ENCODE measurements around the gene XPC.
A peak's percentile ranks its signal among the peaks of the same experiment; 100 is the strongest.

The XPC gene

DNA sequence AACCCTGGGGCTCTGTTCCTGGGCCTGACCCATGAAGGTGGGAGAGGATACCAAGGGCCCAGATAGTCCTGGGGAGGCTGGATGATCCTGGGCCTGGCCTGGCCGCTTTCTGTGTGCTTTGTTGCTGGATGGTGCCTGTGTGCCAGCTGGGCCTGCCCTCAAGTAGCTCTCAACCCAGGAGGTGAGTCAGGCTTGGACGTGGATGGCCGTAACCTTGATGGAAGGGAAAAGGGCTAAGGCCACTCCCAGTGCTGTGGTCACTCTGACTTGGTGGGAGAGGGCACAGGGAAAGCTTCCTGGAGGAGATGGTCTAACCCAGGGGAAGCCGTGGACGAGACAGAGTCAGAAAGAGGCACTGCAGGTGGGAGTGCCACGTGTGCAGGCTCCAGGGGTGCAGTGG lies 44.1 kb downstream of the XPC start:
- Histone ChIP-seq H3K4me3 (ENCODE audit: low read depth, low read length) (no peak overlapping the region), H3K27ac (ENCODE audit: extremely low read depth, low read depth, low read length) (no peak overlapping the region), H3K9me3 (ENCODE audit: control insufficient read depth, insufficient read depth, low read depth, low read length) (no peaks in the 10 kb centered on the region), H3K4me1 (ENCODE audit: control insufficient read depth, insufficient read depth, low read length) (no peaks in the 10 kb centered on the region), H3K36me3 (ENCODE audit: control insufficient read depth in 2 of 2, insufficient read depth in 1 of 2, low read length in 2 of 2) (peaks cover 18 to 98% of the 10 kb centered on the region in 2 experiments)
- POLR2A ChIA-PET = interaction anchor here (1.5 to 5.4 kb wide), 2 partner anchors 9 to 10 kb away, joined by 5 to 20 read pairs; partner anchors contain the start of genes CHCHD4 and TMEM43
- CTCF ChIA-PET = no interaction called here
- TF ChIP-seq ZNF521 (tag by site-specific recombination; IDR thresholded peaks at IDR 0.05) (no peak), GLIS2 (tag by site-specific recombination; IDR thresholded peaks at IDR 0.05) (0 out of 2 replicates have a peak, but pooled peaks have one; percentile 7)

DNA sequence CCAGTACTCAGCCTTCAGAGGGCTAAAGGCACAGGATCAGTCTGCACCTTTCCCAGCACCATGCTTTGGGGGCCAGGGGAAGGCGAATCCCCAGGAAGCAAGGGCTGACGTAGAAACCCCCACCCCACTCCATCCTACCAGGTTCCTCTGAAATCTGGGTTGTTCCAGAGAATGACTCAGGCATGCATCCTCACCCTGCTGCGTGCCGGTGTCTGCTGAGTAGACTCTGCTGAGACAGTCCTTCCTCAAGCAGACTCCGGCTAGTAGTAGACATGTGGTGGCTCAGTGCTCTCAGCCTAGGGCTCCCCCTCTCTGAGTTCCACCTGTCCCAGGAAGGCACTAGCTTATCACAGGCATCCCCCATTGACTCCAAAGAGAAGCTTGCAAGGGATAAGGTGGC lies 44.5 kb downstream of the XPC start:
- TF ChIP-seq, protein P1, sequence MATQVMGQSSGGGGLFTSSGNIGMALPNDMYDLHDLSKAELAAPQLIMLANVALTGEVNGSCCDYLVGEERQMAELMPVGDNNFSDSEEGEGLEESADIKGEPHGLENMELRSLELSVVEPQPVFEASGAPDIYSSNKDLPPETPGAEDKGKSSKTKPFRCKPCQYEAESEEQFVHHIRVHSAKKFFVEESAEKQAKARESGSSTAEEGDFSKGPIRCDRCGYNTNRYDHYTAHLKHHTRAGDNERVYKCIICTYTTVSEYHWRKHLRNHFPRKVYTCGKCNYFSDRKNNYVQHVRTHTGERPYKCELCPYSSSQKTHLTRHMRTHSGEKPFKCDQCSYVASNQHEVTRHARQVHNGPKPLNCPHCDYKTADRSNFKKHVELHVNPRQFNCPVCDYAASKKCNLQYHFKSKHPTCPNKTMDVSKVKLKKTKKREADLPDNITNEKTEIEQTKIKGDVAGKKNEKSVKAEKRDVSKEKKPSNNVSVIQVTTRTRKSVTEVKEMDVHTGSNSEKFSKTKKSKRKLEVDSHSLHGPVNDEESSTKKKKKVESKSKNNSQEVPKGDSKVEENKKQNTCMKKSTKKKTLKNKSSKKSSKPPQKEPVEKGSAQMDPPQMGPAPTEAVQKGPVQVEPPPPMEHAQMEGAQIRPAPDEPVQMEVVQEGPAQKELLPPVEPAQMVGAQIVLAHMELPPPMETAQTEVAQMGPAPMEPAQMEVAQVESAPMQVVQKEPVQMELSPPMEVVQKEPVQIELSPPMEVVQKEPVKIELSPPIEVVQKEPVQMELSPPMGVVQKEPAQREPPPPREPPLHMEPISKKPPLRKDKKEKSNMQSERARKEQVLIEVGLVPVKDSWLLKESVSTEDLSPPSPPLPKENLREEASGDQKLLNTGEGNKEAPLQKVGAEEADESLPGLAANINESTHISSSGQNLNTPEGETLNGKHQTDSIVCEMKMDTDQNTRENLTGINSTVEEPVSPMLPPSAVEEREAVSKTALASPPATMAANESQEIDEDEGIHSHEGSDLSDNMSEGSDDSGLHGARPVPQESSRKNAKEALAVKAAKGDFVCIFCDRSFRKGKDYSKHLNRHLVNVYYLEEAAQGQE (tag by site-specific recombination; IDR thresholded peaks at IDR 0.05) = no peak
- TF ChIP-seq SETDB1 (IDR thresholded peaks at IDR 0.05; ENCODE audit: insufficient read length, low read length) = no peak
- TF ChIP-seq ZNF121 (tag by site-specific recombination; IDR thresholded peaks at IDR 0.05) = no peak
- TF ChIP-seq, protein P2, sequence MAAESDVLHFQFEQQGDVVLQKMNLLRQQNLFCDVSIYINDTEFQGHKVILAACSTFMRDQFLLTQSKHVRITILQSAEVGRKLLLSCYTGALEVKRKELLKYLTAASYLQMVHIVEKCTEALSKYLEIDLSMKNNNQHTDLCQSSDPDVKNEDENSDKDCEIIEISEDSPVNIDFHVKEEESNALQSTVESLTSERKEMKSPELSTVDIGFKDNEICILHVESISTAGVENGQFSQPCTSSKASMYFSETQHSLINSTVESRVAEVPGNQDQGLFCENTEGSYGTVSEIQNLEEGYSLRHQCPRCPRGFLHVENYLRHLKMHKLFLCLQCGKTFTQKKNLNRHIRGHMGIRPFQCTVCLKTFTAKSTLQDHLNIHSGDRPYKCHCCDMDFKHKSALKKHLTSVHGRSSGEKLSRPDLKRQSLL (tag by site-specific recombination; IDR thresholded peaks at IDR 0.05) = no peak
- TF ChIP-seq, protein P3, sequence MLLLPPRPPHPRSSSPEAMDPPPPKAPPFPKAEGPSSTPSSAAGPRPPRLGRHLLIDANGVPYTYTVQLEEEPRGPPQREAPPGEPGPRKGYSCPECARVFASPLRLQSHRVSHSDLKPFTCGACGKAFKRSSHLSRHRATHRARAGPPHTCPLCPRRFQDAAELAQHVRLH (tag by site-specific recombination; IDR thresholded peaks at IDR 0.05) = no peak
- TF ChIP-seq TRIM28 (IDR thresholded peaks at IDR 0.05; ENCODE audit: borderline replicate concordance, low read length) = no peak
- TF ChIP-seq ZNF16 (tag by site-specific recombination; IDR thresholded peaks at IDR 0.05; ENCODE audit: low read depth) = no peak
- TF ChIP-seq ZNF202 (tag by site-specific recombination; IDR thresholded peaks at IDR 0.05; ENCODE audit: borderline replicate concordance) = no peak
- TF ChIP-seq ZNF600 (tag by site-specific recombination; IDR thresholded peaks at IDR 0.05) = no peak
- TF ChIP-seq ZNF138 (tag by site-specific recombination; IDR thresholded peaks at IDR 0.05; ENCODE audit: borderline replicate concordance) = no peak
- no peak overlapping the region for H3K4me3 ChIP-seq (ENCODE audit: low read depth, low read length)
- no peaks in the 10 kb centered on the region for H3K4me1 ChIP-seq (ENCODE audit: control insufficient read depth, insufficient read depth, low read length)
- H3K36me3 ChIP-seq (ENCODE audit: control insufficient read depth in 2 of 2, insufficient read depth in 1 of 2, low read length in 2 of 2) = peaks cover 20 to 97% of the 10 kb centered on the region in 2 experiments
- H3K9me3 ChIP-seq (ENCODE audit: control insufficient read depth, insufficient read depth, low read depth, low read length) = no peaks in the 10 kb centered on the region
- ChIA-PET CTCF (no interaction called here), POLR2A (interaction anchor here (1.5 to 5.4 kb wide), 2 partner anchors 9 to 11 kb away, joined by 5 to 20 read pairs; partner anchors contain the start of genes CHCHD4 and TMEM43)
- no peak overlapping the region for H3K27ac ChIP-seq (ENCODE audit: extremely low read depth, low read depth, low read length)

DNA sequence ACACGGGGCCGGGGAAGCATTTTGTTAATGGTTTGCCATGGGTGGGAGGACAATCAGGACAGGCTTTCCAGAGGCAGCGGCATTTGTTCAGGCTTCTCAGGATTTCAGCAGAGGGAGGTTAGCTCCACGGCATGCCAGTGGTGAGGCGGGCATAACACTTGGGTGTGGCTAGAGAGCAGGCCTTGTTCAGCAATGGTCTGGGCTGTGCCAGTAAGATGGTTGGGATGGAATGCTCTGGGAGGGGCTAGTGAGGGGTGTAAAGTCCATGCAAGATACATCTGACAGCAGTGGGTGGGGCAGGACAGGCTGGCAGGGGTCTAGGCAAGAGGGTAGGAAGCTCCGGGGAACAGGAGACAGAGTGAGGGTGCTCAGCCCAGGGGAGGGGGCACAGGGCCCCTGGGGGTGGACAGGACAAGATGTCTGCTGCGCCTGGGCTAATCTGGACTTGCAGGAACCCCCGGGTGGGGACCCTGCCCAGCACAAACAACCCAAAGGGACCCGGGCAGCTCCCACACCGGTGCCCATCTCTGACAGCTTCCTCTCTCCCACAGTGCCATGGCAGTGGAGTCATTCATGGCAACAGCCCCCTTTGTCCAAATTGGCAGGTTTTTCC lies 45.1 kb downstream of the XPC start:
- H3K4me3 ChIP-seq (ENCODE audit: low read depth, low read length) = no peak overlapping the region
- ChIA-PET POLR2A (no interaction called here), CTCF (no interaction called here)
- no peak overlapping the region for H3K27ac ChIP-seq (ENCODE audit: extremely low read depth, low read depth, low read length)
- H3K4me1 ChIP-seq (ENCODE audit: control insufficient read depth, insufficient read depth, low read length) = no peaks in the 10 kb centered on the region
- no peaks in the 10 kb centered on the region for H3K9me3 ChIP-seq (ENCODE audit: control insufficient read depth, insufficient read depth, low read depth, low read length)
- peaks cover 26 to 97% of the 10 kb centered on the region in 2 experiments for H3K36me3 ChIP-seq (ENCODE audit: control insufficient read depth in 2 of 2, insufficient read depth in 1 of 2, low read length in 2 of 2)
- TF ChIP-seq, protein P2 (tag by site-specific recombination; IDR thresholded peaks at IDR 0.05) = no peak
- TF ChIP-seq, protein P4, sequence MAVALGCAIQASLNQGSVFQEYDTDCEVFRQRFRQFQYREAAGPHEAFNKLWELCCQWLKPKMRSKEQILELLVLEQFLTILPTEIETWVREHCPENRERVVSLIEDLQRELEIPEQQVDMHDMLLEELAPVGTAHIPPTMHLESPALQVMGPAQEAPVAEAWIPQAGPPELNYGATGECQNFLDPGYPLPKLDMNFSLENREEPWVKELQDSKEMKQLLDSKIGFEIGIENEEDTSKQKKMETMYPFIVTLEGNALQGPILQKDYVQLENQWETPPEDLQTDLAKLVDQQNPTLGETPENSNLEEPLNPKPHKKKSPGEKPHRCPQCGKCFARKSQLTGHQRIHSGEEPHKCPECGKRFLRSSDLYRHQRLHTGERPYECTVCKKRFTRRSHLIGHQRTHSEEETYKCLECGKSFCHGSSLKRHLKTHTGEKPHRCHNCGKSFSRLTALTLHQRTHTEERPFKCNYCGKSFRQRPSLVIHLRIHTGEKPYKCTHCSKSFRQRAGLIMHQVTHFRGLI (tag by site-specific recombination; IDR thresholded peaks at IDR 0.05) = no peak
- TF ChIP-seq ZNF548 (tag by site-specific recombination; IDR thresholded peaks at IDR 0.05) (no peak), ZNF837 (tag by site-specific recombination; IDR thresholded peaks at IDR 0.05) (no peak), ZNF707 (tag by site-specific recombination; IDR thresholded peaks at IDR 0.05) (no peak), SP2 (tag by site-specific recombination; IDR thresholded peaks at IDR 0.05) (no peak), ZNF302 (tag by site-specific recombination; IDR thresholded peaks at IDR 0.05; ENCODE audit: low read depth) (no peak), ZNF202 (tag by site-specific recombination; IDR thresholded peaks at IDR 0.05; ENCODE audit: borderline replicate concordance) (no peak), SETDB1 (IDR thresholded peaks at IDR 0.05; ENCODE audit: insufficient read length, low read length) (no peak), ZNF184 (tag by site-specific recombination; IDR thresholded peaks at IDR 0.05) (no peak), REPIN1 (tag by site-specific recombination; IDR thresholded peaks at IDR 0.05; ENCODE audit: low read depth) (no peak), ZNF174 (tag by site-specific recombination; IDR thresholded peaks at IDR 0.05) (no peak)
- TF ChIP-seq, protein P5, sequence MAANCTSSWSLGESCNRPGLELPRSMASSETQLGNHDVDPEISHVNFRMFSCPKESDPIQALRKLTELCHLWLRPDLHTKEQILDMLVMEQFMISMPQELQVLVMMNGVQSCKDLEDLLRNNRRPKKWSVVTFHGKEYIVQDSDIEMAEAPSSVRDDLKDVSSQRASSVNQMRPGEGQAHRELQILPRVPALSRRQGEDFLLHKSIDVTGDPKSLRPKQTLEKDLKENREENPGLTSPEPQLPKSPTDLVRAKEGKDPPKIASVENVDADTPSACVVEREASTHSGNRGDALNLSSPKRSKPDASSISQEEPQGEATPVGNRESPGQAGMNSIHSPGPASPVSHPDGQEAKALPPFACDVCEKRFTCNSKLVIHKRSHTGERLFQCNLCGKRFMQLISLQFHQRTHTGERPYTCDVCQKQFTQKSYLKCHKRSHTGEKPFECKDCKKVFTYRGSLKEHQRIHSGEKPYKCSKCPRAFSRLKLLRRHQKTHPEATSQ (tag by site-specific recombination; IDR thresholded peaks at IDR 0.05) = no peak

Data from HEK293 (cell line).